Upper lobe of right lung (tissue), 1 donor: Measurements from ENCODE around the gene AK5. TPM values are rescaled to one million over a fixed set of nuclear protein-coding genes. Genes with fewer than 3 reads are reported as not detected.
A peak's percentile ranks its signal among the peaks of the same experiment; 100 is the strongest.

Experiments used
- ATAC-seq: fragments of 200-7000 bp; cut with Tn5 transposase; one replicate; pipeline ENCODE4 v1.9.1; 2020; ENCODE audit warnings: mild to moderate bottlenecking, moderate library complexity
- DNase-seq: peaks from one replicate; pipeline ENCODE4 v3.0.0-alpha.2; 2020
- H3K27ac ChIP-seq: fragments of 200-600 bp; one replicate; pipeline ENCODE4 v1.8.0; 2022
- H3K27me3 ChIP-seq: fragments of 200-600 bp; one replicate; pipeline ENCODE4 v1.8.0; 2022; ENCODE audit warnings: mild to moderate bottlenecking
- H3K36me3 ChIP-seq: fragments of 200-600 bp; one replicate; pipeline ENCODE4 v1.8.0; 2022
- H3K4me1 ChIP-seq: fragments of 200-600 bp; one replicate; pipeline ENCODE4 v1.8.0; 2022
- H3K4me3 ChIP-seq: fragments of 200-600 bp; one replicate; pipeline ENCODE4 v1.8.0; 2022; ENCODE audit warnings: mild to moderate bottlenecking
- H3K9me3 ChIP-seq: fragments of 200-600 bp; one replicate; pipeline ENCODE4 v1.8.0; 2022
- intact Hi-C: fragments of 100-400 bp; cut with DNase I; formaldehyde crosslinking; loops from one replicate; pipeline ENCODE4 v1.11.0; 2022
- total RNA-seq: library from RNA; stranded (reverse); fragmentation: NEBNext Ultra II Directional; extraction: Animal tissue kit (Norgen Biotek cat#: 25700); gene quantifications from one replicate; pipeline ENCODE4 v1.2.1, GENCODE V29; 2021
- TF ChIP-seq, protein P1 (sequence below): fragments of 200-600 bp; IDR thresholded peaks from one replicate; pipeline ENCODE4 v1.8.0; 2022; ENCODE audit warnings: antibody characterized with exemption
- donor health status: DM: no; HTN: yes; CAD: no; lungs with severe emphysema.

Gene AK5
- total RNA-seq, 1 donor from 2014 or later: not detected

GRCh38 chr1:77571642-77572041, 289.8 kb downstream of the AK5 start:
- Histone ChIP-seq H3K27me3 (no peaks in the 10 kb centered on the region), H3K4me1 (no peaks in the 10 kb centered on the region), H3K36me3 (peaks cover 77% of the 10 kb centered on the region), H3K9me3 (no peaks in the 10 kb centered on the region), H3K27ac (no peak overlapping the region), H3K4me3 (no peak overlapping the region)
- ATAC-seq (no peak), DNase-seq (no peak)
- intact Hi-C loops: no loop called here
- TF ChIP-seq, protein P1, sequence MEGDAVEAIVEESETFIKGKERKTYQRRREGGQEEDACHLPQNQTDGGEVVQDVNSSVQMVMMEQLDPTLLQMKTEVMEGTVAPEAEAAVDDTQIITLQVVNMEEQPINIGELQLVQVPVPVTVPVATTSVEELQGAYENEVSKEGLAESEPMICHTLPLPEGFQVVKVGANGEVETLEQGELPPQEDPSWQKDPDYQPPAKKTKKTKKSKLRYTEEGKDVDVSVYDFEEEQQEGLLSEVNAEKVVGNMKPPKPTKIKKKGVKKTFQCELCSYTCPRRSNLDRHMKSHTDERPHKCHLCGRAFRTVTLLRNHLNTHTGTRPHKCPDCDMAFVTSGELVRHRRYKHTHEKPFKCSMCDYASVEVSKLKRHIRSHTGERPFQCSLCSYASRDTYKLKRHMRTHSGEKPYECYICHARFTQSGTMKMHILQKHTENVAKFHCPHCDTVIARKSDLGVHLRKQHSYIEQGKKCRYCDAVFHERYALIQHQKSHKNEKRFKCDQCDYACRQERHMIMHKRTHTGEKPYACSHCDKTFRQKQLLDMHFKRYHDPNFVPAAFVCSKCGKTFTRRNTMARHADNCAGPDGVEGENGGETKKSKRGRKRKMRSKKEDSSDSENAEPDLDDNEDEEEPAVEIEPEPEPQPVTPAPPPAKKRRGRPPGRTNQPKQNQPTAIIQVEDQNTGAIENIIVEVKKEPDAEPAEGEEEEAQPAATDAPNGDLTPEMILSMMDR: no peak

DNA sequence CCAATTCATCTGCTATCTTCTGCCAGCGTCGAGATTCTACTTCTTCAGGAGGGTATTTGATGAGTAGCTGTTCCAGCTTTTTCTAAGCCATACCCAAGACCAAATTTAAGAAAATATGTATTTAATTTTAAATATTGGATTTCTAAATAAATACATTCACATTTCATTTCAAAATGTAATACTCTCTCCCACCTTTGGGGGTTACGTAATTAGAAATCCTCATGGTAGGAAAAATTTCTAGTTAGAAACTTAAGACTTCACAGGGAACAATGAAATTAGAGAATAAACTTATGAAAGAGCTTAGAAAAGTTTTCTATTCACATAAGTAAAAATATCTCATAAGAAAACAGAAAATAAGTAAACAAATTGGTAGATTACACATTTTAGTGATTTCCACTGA, 297.7 kb downstream of the AK5 start:
- DNase-seq: no peak
- no peaks in the 10 kb centered on the region for H3K27me3 ChIP-seq
- no peak for ATAC-seq
- no peak overlapping the region for H3K27ac ChIP-seq
- no peaks in the 10 kb centered on the region for H3K4me1 ChIP-seq
- TF ChIP-seq, protein P1: peak; percentile 6
- intact Hi-C loops: no loop called here
- H3K4me3 ChIP-seq: no peak overlapping the region
- H3K36me3 ChIP-seq: peaks cover 77% of the 10 kb centered on the region
- H3K9me3 ChIP-seq: no peaks in the 10 kb centered on the region

GRCh38 chr1:77582905-77583304, 301.1 kb downstream of the AK5 start:
- TF ChIP-seq, protein P1: no peak
- no peaks in the 10 kb centered on the region for H3K27me3 ChIP-seq
- DNase-seq: no peak
- H3K27ac ChIP-seq: no peak overlapping the region
- no peaks in the 10 kb centered on the region for H3K9me3 ChIP-seq
- no peak overlapping the region for H3K4me3 ChIP-seq
- ATAC-seq: no peak
- H3K4me1 ChIP-seq: no peaks in the 10 kb centered on the region
- intact Hi-C loops: no loop called here
- H3K36me3 ChIP-seq: peaks cover 43% of the 10 kb centered on the region

GRCh38 chr1:77583483-77583882, 301.7 kb downstream of the AK5 start:
- H3K36me3 ChIP-seq: peaks cover 37% of the 10 kb centered on the region
- no peaks in the 10 kb centered on the region for H3K27me3 ChIP-seq
- TF ChIP-seq, protein P1: no peak
- DNase-seq (no peak), ATAC-seq (no peak)
- intact Hi-C loops: no loop called here
- H3K4me3 ChIP-seq: no peak overlapping the region
- H3K9me3 ChIP-seq: no peaks in the 10 kb centered on the region
- no peaks in the 10 kb centered on the region for H3K4me1 ChIP-seq
- no peak overlapping the region for H3K27ac ChIP-seq

DNA sequence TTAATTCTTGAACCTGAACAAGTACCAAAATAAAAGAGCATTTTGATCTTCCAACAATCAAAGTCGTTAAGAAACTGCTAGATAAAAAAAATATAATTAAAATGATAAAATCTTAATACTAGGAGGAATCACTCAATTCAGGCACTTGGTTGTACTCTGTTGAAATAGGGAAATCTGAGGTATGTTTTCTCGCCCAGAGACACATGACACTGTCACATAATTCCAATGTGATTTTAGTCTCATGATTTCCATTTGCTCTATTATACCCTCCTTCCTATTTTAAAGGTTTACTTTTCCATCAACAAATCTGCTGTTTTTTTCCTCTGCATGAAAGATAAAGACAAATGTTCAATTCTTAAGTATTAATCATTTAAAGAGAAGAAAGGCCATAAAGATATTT, 303.1 kb downstream of the AK5 start:
- H3K27ac ChIP-seq: no peak overlapping the region
- DNase-seq (no peak), ATAC-seq (no peak)
- no peaks in the 10 kb centered on the region for H3K9me3 ChIP-seq
- no peaks in the 10 kb centered on the region for H3K4me1 ChIP-seq
- no peaks in the 10 kb centered on the region for H3K27me3 ChIP-seq
- no peak overlapping the region for H3K4me3 ChIP-seq
- TF ChIP-seq, protein P1: no peak
- H3K36me3 ChIP-seq: peaks cover 23% of the 10 kb centered on the region
- intact Hi-C loops: no loop called here

- TF ChIP-seq, protein P1: no peak
- Histone ChIP-seq H3K27me3 (no peaks in the 10 kb centered on the region), H3K9me3 (no peaks in the 10 kb centered on the region), H3K36me3 (peaks cover 15% of the 10 kb centered on the region), H3K4me1 (no peaks in the 10 kb centered on the region), H3K4me3 (no peak overlapping the region), H3K27ac (no peak overlapping the region)
- no peak for DNase-seq
- intact Hi-C loops: no loop called here
- no peak for ATAC-seq
Measured at GRCh38 chr1:77585610-77586314, 303.9 kb downstream of the AK5 start.
